ENCODE results near the gene PRPSAP1.
"Not testable (repeated sequence)": the region's sequence is repeated elsewhere in the genome, so short reads cannot be mapped to it uniquely, and the experiment has no call there.

The PRPSAP1 gene

DNA sequence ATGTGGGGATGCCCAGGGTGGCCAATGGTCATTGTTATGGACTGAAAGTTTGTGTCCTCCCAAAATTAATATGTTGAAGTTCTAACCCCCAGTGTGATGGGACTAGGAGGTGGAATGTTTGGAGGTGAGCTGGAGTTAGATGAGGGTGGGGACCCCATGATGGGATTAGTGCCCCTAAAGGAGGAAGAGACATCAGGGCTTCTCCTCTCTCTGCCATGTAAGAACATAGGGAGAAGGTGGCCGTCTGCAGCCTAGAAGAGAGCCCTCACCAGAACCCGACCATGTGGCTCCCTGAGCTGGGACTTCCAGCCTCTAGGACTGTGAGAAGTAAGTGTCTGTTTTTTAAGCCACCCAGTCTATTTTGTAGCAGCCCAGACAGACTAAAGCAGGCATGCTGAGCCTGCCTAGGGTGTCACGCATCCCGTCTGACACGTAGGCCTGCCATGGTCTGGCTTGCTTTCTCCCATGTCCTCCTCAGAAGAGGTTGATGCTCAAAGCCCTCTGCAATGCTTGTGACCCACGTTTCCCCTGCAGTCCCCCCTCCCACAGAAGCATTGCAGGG, 4.0 kb upstream of the PRPSAP1 start:
- DNase-seq: no peak

DNA sequence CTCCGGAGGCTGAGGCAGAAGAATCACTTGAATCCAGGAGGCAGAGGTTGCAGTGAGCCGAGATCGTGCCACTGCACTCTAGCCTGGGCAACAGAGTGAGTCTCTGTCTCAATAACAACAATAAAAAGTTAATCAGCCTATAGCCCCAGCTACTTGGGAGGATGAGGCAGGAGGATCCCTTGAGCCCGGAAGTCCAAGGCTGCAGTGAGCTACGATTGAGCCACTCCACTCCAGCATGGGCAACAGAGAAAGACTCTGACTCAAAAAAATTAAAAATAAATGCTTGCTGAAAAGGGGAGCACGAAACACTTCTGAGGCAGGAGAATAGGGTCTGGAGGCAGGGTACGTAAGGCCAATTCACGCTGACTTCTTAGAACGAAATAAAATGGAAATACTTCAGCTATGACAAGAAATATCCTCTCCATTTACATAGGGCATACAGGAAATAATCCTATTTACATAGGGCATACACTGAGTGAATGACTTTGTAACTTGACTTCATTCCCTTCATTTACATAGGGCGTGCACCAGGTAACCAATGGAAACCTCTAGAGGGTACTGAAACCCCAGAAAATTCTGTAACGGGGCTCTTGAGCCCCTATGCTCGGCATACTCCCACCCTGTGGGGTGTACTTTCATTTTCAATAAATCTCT, 3.2 kb upstream of the PRPSAP1 start:
- no peak for DNase-seq

DNA sequence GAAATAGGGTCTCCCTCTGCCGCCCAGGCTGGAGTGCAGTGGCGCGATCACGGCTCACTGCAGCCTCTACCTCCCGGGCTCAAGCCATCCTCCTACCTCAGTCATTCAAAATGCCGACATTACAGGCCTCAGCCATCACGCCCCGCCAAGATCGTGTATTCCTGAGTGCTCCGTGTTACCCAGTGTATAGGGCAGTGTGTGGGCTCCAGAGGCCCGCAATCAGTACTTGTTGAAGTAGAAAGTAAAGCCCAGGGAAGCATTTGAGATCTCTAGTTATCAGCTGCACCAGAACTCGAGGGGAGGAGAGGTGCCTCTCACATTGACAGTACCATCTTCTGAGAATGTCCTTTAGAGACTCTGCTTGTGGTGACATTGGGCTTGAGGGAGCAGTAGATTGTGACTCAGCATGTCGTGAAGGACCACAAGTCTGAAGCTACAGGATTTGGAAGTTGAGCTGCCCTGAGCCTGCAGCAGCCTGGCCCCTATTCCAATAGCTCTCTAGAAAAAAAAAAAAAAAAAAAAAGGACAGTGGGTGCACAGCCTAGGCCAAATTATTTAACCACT, 1.1 kb upstream of the PRPSAP1 start:
- DNase-seq: no peak

DNA sequence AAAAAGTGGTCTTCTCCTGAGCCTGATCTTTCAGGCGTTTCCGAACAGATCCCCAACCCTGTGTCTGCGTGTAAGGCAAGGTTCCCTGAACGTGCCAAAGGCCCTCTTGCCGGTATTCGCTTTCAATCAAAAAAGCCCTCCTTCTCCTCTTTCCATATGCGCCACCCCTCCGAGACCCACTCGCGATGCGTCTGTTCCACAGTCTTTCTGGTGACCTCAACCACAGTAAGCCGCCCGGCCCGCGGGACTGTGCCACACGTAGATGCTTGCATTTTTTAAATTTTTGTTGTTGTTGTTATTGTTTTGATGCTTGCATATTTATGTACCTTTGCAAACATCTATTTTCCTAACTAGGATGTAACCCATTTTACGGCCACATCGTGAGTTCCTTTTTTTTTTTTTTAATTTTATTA, 607 bp upstream of the PRPSAP1 start:
- no peak for DNase-seq

DNA sequence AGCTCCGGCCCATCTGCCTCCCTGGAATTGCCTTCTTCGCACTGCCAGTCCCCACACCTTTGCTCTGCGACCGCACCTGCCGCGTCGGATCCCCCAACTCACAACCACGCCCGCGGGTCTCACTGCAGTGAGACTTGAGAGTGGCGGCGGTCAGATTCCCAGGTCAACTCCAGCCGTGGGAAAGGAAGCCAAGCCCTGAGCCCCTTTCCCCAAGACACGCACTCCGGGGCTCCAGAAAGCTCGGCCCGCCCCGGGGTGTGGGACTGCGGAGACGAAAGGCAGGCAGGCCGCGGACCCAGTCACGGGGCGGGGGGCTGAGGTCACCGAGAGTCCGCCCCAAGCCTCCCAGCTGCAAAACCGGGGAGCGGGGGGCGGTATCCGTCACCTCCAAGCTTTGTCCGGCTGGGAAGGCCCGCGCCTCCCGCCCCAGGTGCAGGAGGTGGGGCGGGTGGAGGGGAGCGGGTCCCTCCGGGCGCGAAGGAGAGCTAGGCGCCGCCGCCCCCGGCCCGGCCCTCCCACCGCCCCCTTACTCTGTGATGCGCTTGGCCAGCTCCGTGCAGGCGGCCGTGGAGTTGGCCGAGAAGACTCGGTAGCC, 615 bp downstream of the PRPSAP1 start:
- no peak for DNase-seq

DNA sequence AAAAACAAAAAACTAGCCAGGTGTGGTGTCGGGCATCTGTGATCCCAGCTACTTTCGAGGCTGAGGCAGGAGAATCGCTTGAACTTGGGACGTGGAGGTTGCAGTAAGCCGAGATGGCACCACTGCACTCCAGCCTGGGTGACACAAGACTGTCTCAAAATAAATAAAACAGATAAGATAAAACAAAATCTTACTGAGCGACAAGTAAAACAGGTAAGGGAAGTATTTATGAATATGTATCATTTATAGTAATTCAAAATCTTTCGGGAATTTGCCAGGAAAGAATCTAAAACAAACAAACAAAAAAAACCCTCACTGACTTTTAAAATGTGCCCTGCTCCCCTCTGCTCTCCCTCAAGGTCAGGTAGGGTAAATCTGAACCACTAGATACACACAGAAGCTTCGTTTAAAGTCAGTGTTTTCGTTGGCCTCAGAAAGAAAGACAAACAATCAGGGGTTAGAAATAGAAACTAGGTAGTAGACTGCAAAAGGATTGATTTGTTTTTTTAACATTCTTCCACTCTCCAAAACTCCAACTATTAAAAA, 2.1 kb downstream of the PRPSAP1 start:
- DNase-seq: no peak

DNA sequence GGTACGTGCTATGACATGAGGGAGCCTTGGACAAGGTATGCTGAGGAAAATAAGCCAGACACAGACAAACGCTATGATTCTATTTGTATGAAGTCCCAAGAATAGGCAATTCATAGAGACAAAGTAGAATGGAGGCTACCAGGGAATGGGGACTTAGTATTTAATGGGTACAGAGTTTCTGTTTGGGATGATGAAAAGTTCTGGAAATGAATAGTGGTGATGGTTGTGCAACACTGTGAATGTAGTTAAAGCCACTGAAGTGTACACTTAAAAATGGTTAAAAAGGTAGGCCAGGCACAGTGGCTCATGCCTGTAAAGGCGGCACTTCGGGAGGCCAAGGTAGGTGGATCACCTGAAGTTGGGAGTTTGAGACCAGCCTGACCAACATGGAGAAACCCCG, 3.3 kb downstream of the PRPSAP1 start:
- no peak for DNase-seq

DNA sequence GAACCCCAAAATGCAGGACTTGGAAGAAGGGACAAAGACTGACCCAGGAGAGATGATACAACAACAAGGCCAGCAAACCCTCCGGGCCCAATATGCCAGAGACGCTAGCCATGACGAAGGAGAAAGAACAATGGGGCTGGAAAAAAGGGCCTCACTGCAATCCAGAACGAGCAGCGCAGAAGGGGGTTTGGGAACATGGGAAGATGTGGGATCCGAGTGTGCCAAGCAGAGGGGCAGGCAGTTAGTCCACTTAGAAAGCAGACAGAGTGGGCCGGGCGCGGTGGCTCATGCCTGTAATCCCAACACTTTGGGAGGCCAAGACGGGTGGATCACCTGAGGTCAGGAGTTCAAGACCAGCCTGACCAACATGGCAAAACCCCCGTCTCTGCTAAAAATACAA, 6.8 kb downstream of the PRPSAP1 start:
- not testable (repeated sequence) for DNase-seq

DNA sequence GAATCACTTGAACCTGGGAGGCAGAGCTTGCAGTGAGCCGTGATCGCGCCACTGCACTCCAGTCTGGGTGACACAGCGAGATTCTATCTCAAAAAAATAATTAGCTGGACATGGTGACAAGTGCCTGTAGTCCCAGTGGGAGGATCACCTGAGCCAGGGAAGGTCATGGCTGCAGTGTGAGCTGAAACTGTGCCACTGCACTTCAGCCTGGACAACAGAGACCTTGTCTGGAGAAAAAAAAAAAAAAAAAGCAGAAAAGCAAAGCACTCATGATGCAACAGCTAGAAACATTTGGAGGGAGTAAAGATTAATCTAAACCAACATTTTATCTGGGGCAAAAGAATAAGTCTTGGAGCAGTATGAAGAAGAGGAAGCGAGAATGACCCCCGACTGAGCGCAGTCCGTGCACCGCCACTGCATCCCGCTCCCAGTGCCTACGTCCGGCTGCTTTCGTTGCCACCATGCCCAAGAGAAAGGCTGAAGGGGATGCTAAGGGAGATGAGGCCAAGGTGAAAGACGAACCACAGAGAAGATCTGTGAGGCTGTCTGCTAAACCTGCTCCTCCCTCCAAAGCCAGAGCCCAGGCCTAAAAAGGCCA, 8.2 kb downstream of the PRPSAP1 start:
- no peak for DNase-seq

DNA sequence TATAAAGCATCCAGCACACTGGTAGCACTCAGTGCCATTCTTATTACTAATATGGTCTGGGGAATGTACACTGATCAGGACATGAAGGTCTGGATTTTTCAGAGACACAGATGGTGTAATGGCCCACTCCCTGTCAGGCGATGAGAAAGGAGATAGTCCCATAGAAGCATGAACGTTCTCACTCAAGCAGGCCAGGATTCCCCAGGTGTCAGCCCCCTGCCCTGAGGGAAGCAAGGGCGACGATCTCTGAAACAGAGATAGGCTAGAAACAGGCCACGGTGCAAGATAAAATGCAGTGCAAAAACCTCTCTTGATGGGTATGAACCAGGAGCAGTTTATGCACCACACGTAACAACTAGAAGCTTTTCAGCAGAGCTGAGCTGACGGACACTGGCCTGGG, 10.6 kb downstream of the PRPSAP1 start:
- no peak for DNase-seq

DNA sequence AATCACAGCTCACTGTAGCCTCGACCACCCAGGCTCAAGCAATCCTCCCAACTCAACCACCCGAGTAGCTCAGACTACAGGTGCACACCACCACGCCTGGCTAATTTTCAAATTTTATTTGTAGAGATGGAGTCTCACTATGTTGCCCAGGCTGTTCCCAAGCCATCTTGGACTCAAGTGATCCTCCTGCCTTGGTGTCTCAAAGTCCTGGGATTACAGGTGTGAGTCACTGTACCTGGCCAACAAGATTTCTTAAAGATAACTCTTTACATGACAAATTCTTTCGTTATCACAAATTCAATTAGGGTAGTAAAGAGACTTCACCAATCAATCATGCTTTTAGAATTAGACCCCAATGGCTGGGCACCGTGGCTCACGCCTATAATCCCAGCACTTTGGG, 12.4 kb downstream of the PRPSAP1 start:
- DNase-seq: no peak

DNA sequence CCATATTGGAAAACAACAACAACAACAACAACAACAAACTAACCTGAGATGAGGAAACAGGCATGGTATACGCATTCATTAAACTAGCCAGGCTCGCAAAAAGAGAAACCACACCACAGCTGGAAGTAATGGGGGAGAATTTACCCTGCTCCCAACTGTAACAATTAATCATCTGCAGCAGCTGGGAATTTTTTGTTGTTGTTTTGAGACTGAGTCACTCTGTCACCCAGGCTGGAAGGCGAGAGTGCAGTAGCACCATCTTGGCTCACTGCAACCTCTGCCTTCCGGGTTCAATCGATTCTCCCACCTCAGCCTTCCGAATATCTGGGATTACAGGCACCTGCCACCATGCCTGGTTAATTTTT, 16.3 kb downstream of the PRPSAP1 start:
- DNase-seq: no peak

DNA sequence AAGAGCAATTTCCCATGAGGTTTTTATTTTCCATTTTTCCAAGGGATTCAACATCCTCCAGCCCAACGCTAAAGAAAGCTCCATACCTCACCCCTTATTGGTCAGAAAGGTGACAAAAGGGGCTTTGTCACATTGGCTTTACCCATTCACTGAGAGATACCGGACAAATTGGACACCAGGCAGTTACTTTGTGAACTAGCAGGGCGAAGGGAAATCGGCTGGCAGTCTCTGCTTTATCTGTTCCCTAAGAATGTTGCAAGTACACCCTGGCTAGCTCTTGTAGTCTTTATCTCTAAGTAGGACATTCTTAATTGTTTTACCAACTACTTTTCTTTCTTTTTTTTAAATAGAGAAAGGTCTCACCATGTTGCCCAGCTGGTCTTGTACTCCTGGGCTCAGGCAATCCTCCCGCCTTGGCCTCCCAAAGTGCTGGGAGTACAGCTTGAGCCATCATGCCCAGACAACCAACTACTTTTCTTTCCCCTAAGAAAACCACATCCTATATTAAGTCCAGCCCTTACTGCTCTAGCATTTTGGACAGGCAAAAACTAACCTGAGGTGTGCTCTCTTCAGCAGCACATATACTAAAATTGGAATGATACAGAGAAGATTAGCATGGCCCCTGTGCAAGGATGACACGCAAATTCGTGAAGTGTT, 16.8 kb downstream of the PRPSAP1 start:
- DNase-seq: no peak

DNA sequence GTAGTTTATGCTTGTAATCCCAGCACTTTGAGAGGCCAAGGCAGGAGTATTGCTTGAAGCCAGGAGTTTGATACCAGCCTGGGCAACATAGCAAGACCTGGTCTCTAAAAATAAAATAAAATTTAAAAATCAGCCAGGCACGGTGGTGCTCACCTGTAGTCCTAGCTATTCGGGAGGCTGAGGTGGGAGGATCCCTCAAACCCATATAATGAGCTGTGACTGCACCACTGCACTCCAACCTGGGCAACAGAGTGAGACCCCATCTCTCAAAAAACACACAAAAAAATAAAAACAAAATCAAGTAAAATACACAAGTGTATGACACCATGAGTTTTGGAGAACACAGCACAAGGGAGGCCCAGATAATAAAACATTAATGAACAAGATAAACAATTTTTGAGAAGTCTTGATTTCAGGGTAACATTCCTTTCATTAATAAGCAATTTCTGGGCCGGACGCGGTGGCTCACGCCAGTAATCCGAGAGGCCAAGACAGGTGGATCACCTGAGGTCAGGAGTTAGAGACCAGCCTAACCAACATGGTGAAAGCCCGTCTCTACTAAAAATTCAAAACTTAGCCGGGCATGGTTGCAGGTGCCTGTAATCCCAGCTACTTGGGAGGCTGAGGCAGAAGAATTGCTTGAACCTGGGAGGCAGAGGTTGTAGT, 17.9 kb downstream of the PRPSAP1 start:
- DNase-seq: no peak

DNA sequence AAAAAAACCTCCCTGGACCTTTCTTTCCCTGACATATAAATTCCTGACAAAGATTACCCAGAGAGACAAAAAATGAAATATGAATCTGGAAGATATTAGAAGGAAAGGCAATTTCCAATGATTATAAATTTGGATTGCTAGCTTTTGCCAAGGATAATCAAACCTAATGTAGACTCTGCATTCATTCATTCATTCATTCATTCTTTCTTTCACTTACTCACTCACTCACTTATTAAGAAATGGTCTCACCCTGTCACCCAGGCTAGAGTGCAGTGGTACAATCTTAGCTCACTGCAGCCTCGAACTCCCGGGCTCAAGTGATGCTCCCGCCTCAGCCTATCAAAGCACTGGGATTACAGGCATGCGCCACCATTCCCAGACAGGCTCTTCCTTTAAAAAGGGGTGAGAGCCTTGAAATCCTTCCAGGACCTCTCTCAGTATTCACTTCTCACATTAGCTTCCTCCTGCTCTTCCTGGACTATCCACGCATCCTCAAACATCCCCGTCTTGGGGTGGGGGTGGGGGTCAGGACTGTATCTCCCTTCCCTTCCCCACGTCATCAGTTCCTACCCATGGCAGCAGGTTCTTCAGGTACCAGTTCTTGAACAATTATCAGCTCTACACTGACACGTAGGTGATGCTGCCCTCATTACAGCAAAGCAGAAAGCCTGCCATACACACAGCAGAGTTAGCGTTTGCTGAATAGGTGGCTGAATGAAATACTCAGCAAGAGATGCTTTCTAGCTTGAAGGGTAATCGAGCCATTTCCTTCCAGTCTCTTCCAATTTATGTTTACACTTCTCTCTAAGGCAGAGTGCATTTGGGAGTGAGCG, 19.8 kb downstream of the PRPSAP1 start:
- DNase-seq: no peak

DNA sequence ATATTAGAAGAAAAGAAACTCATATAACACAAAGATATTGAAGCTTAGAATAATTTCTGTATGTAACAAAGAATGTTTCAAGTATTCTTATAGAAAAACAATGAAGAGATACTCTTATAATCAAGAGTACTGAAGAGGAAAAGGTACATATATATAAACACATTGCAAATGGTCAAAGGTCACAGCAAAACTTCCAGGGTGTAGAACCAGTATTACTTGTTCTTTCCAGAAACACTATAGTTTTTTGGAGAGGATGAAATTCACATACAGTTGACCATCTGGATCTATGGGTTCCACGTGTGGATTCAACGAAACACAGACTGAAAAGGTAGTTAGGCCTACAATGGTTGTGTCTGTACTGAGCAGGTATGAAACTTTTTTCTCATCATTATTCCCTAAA, 22.6 kb downstream of the PRPSAP1 start:
- DNase-seq: no peak

DNA sequence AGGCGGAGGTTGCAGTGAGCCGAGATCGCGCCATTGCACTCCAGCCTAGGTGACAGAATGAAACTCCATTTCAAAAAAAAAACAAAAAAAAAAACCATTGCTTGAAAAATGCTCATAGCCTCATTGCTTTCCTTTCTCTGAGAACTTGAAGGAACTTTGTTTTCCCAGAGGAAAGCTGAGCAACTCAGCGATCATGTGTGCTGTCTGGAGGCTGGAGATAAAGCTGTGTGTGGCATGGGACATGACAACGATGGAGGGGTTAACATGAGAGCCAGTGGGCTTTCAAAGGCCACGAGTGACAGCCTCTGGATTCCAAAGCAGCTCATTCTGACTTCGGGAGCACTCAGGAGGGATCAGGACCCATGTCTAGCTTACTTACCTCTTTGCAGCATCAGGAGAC, 24.1 kb downstream of the PRPSAP1 start:
- no peak for DNase-seq

DNA sequence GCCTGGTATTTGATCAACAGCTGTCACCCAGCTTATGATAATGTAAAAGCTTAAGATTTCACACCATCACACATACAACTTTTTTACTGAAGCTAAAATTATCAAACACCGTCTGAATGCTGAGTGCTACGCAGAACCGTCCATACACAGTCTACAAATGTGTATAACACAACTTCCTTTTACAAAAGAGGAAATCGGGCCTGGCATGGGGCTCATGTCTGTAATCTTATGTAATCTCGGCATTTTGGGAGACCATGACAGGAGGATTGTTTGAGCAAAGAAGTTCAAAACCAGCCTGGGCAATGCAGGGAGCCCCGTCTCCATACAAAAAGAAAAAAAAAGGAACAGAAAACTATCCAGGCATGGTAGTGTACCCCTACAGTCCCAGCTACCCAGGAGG, 26.0 kb downstream of the PRPSAP1 start:
- peak; percentile 59 for DNase-seq

DNA sequence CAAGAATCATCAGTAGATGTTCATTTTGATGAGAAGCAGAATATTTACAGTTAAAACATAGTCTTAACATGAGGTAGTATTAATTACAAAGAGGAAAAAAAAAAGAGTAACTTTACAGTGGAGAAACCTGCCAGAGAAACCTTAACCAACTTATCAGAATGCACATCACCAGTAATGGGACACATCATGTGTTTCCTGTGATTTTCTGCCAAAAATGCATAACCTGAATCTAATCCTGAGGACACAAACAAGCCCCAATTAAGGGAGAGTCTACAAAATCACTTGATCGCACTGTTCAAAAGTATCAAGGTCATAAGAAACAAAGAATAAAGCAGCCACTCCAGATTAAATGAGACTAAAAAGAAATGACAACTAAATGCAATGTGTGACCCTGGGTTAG, 27.4 kb downstream of the PRPSAP1 start:
- no peak for DNase-seq

DNA sequence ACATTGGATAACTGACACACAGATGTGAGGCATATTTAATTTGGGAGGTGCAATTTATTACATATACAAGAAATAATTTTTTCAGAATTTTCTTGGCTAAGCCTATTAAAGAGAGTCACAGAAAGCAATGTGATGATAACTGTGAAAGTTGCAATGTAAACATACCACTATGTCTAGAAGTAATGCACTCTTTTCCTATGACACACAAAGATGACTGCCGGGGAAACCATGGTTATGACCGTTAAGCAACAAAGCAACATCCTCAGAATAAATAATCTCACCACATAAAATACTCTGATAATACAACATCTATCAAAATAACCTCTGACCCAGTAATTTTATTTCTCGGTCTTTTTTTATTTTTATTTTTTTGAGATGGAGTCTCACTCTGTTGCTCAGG, 35.1 kb downstream of the PRPSAP1 start:
- no peak for DNase-seq

DNA sequence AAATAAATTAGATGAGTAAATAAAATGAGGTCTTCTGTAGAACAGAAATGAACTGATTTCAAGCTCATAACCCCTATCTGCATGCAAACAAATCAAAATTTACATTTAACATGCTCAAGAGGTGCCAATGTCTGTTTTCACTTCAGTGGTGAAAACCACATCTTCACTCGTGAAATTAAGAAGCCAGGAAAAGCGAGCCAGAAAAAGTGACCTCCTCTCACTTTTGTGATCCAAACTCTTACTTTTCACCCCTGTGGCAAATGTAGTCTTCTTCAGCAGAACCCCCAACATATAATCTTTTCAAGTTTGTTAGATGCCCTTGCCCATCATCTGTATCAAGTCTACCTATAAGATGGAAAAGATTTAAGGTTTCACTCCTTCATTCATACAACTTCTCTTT, 36.2 kb downstream of the PRPSAP1 start:
- no peak for DNase-seq
